NCI-H1092 treated with DMSO at 0.1 percent for 48 hours (cell line): ENCODE measurements around the gene PSMD13.

ENCODE experiments used
- DNase-seq: peaks from one replicate; lab custom pipeline; 2025; lab: John Stamatoyannopoulos, UW

PSMD13 gene

DNA sequence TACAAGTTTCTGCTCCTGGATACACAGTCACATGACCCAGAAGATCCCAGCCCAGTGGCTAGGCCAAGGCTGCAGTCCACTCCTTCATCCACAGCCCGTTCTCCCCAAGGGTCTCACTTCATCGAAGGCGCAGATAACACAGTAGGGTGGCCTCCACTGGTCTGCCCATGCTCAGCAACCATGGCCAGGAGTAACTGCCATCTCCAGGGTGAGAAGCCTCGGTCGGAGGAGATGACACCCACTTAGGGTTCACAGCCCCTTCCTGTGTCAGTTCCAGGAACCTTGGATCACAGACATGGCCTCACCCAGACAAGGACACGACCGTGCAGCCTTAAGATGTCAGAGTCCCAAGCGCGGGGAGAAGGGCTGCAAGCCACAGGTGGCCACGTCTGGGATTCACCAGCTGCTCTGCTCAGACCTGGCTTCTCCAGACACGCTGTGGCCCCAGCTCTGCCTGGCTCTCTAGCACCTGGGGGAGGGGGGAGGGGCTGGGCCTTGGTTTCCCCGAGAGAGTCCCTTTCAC lies 32.1 kb upstream of the PSMD13 start:
- no peak for DNase-seq

DNA sequence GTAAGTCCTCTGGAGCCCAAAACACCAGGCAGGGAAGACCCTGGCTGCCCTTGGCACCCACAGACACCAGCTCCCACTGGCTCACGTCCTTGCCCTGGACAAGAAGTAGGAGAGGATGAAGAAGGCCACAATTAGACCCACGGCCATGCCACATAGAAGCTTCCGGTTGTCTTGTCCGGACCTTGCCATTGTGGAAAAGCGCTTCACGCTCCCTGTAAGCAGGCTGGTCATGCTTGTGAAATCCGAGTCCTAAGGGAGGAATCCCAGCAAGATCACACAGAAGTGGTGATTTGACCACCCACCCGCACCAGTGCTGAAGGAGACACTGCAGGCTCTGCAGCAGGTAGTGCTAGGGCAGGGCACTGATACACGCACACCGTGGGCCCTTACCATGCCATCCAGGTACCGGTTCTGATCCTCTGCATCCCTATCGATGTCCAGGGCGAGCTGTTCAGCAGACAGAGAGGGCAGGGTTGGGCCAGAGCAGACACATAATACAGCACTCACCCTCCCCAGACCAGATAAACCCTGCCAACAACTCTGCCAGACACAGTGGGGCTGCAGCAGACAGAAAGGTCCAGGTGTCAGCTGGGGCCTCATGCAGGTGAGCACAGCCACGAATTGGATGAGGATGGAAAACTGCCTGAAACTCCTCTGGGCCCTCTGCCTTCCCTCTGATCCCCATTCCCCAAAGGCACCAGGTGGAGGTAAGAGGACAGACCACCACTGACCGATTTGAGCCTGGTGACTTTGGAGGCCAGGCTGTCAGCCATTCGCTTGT lies 31.4 kb upstream of the PSMD13 start:
- DNase-seq: no peak

DNA sequence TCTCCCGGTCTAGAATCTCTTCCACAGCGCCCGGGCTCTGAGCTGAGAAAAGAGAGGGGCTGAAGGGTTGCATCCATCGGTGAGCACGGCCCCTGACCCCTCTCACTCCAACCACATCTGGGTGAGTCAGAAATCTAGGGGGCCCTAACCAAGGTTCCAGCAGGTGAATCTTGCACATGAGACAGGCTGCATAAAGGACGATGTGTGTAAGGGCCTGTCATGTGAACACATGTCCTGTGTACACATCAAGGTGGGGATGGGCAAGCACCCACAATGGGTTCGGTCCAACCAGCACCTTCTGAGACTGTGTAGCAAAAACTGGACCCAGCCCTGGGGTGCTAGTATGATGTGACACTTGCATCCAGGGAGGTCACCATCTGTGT lies 30.8 kb upstream of the PSMD13 start:
- DNase-seq: no peak

DNA sequence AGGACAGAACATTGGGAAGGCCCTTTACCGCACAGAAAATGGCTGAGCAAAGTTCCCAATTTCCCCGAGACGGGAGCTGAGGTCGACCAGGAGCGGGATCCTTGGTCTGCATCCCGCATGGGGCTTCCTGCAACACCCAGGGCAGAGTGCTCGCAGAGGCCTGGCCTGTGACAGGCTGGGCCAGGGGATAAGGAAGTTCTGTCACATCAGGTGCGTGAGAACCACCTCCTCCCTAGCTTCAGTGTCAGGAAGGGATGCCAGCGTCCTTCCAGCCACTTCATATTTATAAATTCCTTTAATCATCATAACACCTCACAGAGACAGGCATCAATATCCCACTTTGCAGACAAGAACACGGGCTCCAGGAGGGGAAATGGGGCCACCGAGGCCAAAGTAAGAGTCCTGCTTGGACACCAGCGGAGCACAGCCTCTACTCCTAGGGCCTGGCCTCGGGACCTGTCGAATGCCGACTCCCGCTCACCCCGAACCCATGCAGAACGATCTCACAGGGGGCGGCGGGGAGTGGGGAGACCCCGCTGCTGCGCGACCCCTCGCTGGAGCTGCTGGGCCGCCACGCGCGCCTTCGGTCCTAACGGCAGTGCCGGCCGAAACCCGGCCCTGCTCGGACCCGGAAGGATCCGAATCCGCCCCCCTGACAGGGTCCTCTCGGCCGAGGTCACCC lies 30.1 kb upstream of the PSMD13 start:
- DNase-seq: no peak

DNA sequence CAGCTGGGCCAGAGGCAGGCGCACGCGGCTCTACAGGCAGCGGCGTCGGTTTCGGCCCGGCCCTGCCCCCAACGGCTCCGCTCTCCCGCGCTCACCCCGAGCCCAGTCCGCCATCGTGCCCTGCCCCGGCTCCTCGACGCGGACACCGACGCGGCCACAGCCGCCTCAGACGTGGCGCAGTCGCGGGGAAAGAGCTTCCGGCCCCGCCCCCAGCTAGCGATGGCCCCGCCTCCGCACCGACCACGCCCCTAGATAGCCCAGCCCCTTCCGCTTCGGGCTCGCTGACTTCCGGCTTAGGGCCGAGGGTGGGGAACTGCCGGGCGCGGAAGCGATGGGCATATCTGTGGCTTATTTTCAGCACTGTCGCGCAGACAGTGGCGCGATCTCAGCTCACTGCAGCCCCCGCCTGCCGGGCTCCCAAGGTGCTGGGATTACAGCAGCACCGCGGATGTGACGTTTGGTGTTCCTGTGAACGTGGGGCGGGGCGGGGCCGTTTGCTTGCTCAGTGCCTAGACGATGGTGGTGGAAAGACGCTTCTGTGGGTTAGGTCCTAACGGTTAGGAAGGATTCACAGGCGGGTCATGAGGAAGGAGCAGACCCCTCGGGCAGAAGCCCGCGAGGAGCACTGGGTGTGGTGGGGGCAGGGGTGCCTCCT lies 29.4 kb upstream of the PSMD13 start, which contains the start of the genes BET1L and RIC8A:
Gene BET1L (minus strand): TSS at position 192 of the 655 bp plus-strand sequence. CDS start 78 bp downstream, at position 114.
Gene RIC8A (plus strand): TSS at position 501 of the 655 bp plus-strand sequence. CDS start 1,147 bp downstream, outside the sequence.
- peak; percentile 94 for DNase-seq

DNA sequence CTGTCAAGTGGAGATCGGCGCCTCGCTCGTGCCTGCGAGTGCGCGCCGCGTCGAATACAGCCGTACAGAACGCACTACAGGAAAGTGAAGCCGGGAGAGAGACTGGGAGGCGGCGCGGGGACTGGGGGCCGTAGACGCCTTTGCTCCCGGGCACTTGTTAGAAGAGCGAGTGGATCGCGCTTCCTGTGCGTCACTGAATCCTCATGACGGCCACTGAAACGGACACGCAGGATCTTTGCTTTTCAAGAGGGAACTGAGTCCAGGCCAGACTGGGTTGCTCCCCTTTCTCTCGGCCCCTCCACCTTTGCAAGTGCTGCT lies 29.0 kb upstream of the PSMD13 start:
- DNase-seq: no peak

DNA sequence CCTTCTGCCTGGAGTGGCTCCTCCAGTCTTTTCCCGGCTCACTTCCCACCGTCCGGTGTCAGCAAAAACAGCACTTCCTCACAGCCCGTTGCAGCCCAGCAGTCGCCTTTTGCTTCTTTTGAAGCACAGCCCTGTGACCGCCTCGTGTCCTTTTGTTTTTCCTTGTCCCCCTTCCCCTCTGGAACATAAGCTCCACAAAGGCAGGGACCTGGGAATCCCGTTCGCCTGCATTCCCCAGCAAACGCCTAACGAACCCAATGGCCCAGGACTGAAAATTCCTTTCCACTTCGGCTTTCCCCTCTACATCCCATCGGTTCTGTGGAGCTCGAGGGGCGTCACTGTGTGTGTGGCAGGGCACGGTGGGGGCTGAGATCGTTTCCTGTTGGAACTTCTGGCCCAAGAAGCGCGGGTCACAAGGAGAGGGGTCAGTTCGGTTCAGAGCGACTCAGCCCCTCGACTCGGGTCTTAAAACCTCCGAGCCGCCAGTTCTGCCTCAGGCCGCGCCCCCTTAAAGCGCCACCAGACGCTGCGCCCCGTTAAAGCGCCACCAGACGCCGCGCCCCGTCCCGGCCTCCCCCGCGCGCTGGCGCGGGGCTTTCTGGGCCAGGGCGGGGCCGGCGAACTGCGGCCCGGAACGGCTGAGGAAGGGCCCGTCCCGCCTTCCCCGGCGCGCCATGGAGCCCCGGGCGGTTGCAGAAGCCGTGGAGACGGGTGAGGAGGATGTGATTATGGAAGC lies 28.4 kb upstream of the PSMD13 start:
- DNase-seq: peak; percentile 36

DNA sequence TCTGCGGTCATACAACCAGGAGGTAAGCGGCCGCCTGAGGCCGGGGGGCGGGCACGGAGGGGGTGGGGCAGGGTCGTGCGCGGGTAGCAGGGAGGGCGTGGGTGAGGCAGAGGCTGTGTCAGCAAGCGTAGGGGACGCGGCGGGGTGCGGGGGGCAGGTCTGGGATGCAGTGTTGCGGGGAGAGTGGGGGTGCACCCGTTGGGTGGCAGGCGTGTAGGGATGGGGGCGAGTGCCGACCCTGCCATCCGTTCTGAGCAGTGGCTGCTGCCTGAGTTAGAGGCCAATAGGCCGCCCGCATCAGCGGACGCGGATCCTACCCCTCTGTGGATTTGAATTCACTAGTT lies 27.9 kb upstream of the PSMD13 start:
- DNase-seq: no peak

DNA sequence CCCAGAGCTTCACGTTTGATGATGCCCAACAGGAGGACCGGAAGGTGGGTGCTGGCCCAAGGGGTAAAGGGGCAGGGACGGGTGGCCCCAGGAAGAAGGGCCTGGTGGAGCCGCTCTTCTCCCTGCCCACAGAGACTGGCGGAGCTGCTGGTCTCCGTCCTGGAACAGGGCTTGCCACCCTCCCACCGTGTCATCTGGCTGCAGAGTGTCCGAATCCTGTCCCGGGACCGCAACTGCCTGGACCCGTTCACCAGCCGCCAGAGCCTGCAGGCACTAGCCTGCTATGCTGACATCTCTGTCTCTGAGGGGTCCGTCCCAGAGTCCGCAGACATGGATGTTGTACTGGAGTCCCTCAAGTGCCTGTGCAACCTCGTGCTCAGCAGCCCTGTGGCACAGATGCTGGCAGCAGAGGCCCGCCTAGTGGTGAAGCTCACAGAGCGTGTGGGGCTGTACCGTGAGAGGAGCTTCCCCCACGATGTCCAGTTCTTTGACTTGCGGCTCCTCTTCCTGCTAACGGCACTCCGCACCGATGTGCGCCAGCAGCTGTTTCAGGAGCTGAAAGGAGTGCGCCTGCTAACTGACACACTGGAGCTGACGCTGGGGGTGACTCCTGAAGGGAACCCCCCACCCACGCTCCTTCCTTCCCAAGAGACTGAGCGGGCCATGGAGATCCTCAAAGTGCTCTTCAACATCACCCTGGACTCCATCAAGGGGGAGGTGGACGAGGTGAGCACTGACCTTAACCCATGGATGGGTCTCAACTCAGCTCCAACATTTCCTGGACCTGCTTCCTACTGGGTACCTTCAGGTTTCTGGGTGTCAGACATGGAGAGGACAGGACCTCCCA lies 27.3 kb upstream of the PSMD13 start:
- DNase-seq: no peak

DNA sequence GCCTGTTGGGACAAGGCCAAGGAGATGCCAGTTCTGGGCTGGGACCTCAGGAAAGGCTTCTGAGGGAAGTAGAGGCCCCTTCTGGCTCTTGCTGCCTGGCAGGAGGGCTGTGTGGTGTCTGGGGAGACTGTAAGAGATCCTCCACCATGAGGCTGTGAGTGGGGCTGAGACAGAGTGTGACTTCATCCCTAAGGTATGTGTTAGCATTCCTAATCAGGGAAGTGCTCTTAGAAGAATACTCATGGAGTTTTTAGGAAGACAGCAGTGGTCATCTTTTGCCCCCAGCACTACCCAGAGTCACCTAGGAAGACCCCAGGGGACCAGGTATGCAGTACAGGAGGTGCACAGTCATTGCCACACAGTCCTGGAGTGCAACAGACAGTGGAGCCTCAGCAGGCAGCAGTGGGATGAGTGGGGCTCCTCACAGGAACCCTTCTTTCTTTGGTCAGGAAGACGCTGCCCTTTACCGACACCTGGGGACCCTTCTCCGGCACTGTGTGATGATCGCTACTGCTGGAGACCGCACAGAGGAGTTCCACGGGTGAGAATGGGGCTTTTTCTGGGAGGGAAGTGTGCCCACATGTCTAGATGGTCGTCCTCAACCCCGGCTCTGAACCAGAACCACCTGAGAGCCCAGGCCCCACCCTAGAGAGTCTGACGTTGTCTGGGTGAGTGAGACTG lies 26.5 kb upstream of the PSMD13 start:
- no peak for DNase-seq

DNA sequence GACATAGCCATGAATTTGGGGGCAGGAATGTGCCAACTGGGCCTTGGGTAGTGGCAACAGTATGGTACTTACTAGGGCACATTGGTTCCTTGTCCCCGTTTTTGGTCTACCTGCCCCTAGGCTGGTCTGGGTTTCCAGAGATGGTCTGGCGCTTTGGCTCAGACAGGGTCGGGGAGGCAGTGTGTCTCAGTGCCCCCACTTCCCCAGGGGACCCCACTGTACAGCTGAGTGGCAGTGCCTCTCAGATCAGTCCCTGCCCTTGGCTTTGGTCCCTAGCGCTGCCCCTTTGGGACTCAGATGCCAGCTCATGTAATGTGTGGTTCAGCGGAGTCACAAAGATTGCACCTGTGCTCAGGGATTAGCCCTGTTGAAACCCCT lies 26.0 kb upstream of the PSMD13 start:
- no peak for DNase-seq

DNA sequence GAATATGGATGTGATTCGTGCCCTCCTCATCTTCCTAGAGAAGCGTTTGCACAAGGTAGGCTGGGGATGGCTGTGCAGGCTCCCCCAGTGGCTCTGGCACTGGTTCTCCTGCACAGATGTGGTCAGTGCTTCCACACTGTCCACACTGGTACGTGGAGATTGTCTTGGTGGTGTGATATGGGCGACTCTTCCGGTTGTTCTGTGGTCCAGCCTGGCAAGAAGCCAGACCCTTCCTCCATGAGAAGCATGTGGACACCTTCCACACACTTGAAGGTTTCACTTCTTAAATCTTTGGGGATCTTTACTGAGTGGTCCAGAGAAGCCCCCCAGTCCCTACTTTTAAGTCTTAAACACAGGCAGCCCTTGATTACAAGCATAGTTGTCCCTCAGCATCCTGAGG lies 25.5 kb upstream of the PSMD13 start:
- no peak for DNase-seq

DNA sequence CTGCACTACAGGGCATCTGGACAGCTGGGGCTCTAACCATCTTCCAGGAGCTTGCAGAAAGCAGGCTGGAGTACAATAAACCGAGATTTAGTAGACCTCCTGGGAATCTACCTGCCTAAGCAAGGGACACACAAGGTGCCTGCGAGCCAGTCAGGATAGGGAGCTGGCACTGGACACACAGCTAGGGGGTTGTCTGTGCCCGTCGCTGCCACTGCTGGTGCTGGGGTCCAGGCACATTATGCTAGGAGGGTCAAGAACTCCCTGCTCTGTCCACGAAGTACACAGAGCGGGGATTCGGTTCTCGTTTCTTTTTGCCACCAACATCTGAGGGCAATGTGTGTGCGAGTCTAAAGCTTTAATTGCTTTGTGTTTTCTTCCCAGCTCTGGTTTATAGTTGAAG lies 25.0 kb upstream of the PSMD13 start:
- DNase-seq: no peak

DNA sequence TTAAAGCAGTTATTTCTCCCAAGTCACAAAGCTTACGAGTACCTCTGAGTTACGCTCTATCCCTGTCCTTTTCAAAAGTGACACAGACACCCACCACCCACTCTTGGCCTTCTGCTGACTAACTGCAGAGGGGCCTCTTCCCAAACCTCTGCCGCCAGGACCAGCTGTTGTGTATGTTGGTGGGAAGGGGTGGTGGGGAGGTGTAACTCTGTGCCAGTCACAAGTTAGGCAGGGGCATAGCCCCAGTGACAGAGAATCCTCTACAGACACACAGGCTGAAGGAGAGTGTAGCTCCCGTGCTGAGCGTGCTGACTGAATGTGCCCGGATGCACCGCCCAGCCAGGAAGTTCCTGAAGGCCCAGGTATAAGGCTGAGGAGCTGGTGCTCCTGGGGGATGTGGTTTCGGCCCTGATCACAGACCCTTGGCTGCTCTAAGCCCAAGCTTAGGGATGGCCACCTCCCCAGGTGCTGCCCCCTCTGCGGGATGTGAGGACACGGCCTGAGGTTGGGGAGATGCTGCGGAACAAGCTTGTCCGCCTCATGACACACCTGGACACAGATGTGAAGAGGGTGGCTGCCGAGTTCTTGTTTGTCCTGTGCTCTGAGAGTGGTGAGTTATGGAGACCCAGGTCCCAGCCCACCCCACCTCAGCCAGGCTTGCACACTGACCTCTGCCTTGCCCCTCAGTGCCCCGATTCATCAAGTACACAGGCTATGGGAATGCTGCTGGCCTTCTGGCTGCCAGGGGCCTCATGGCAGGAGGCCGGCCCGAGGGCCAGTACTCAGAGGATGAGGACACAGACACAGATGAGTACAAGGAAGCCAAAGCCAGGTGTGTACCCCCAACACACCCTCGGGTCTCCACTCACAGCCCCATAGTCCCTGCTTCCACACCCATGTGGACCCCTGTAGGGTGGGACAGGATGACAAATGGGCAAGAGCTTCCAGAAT lies 24.4 kb upstream of the PSMD13 start:
- DNase-seq: no peak

DNA sequence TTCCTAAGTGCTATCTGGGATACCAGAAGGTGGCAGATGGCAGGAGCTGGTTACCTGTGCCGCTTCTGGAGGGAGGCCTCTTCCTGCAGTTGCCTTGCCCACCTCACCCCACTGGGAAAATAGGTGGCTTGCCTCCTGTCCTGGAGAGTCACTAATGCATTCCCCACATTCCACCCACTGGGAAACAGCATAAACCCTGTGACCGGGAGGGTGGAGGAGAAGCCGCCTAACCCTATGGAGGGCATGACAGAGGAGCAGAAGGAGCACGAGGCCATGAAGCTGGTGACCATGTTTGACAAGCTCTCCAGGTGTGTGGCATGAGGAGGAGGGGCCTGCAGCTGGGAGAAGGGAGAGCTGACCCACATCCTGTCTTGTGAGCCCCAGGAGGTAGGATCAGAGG lies 23.7 kb upstream of the PSMD13 start:
- no peak for DNase-seq

DNA sequence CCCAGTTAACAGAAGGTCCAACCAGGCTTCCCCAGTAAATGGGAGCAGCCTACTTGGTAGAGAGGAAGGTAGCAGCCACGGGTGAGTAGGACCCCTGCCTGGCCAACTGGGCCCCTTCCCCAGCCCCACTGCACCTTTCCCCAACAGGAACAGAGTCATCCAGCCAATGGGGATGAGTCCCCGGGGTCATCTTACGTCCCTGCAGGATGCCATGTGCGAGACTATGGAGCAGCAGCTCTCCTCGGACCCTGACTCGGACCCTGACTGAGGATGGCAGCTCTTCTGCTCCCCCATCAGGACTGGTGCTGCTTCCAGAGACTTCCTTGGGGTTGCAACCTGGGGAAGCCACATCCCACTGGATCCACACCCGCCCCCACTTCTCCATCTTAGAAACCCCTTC lies 22.7 kb upstream of the PSMD13 start:
- DNase-seq: no peak

DNA sequence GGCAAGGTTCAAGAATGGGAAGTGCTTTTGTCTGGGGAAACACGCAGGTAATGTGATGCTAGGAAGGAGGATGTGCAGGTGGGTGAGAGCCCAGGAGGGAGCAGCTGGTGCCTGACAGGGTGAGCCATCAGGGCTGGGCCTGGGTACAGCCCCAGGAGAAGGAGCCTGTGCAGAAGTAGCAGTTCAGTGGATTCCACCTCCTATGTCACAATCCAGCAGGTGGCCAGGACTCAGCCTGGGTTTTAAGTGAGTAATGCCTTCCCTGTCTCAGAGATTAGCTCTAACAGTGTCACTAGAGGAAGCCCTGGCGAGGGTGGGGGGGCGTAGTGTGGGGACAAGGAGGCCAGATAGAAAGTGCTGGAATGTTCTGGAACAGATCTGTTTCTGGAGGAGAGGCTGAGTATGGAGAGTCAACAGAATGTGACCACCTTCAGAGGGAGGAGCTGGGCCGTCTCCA lies 21.2 kb upstream of the PSMD13 start:
- DNase-seq: no peak

DNA sequence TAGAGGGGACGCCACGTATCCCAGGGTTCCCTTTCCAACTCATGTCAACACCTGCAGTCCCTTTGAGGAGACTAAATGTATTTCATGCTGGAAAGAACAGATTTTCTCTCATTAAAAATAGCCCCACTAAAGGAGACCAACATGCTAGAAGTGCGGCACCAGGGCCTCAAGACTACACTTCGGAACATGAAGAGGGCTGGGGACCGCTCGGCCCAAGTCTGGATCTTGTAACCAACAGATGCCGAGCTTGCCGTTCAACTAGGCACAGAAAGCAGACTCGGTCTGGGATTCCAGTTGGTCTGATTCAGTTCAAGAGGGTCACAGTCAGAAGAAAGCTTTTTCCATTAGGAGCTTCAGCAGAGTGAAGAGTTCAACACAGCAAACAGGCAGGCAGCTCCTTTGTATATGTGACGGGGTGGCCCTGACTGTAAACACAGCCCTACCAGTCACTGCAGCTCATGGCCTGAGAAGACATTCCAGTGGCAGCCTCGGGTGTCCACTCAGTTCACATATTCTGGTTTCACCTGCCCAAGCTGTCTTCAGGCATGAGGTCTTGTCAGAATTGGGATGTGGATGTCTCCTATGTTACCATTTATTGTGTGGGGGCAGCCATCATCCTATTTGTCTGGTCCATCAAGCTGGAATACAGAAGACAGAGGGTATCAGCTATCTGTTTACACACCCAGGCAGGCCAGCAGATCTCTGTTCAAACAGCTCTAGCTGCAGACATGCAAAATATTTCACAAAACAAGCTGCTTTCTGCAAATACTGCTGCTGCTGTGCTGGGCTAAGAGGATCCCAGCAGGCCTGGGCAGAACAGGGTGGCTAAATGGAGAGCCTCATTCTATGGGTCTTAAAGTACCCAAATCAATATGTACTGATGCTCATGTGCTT lies 20.4 kb upstream of the PSMD13 start:
- DNase-seq: no peak

DNA sequence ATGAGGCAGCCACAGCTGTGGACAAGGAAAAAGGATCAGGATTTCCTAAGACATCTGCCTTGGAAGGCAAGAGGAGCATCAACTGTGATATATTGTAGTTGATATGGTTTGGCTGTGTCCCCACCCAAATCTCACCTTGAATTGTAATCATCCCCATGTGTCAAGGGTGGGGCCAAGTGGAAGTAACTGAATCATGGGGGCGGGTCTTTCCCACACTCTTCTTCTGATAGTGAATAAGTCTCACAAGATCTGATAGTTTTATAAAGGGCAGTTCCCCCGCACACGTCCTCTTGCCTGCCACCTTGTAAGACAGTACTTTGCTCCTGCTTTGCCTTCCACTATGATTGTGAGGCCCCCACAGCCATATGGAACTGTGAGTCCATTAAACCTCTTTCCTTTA lies 19.1 kb upstream of the PSMD13 start:
- DNase-seq: no peak
